Left cardiac atrium (tissue), 4 donors: ENCODE results near the gene GZMM. TPM values are rescaled to one million over a fixed set of nuclear protein-coding genes. Genes with fewer than 3 reads are reported as not detected.

ENCODE experiments used
- ATAC-seq, 2 donors: fragments of 200-7000 bp; cut with Tn5 transposase; one replicate each; pipeline ENCODE4 v1.9.1; 2020; ENCODE audit warnings: mild to moderate bottlenecking in 2 of 2, moderate library complexity in 2 of 2
- DNase-seq: peaks from one replicate; pipeline ENCODE4 v3.0.0-alpha.2; 2020
- intact Hi-C, 2 donors: fragments of 100-400 bp; cut with DNase I; formaldehyde crosslinking; loops; one replicate each; pipeline versions ENCODE4 v1.14.1 to v1.15.1; 2022 to 2023
- total RNA-seq, 2 donors: library from RNA; stranded (reverse); fragmentation: NEBNext Ultra II Directional; extraction: Animal tissue kit (Norgen Biotek cat#: 25700); gene quantifications; one replicate each; pipeline ENCODE4 v1.2.1, GENCODE V29; 2021
- donor health status: DM: no; HTN: yes; CAD: no.
- donor health status: DM: no; HTN: yes; CAD: no; lungs with severe emphysema.
- donor health status: DM: yes; HTN: yes; CAD: no.
- donor health status: Dilated cardiomyopathy.

The GZMM gene
- total RNA-seq, 2 donors from 2014 or later, result 0.81 to 1.1 TPM

DNA sequence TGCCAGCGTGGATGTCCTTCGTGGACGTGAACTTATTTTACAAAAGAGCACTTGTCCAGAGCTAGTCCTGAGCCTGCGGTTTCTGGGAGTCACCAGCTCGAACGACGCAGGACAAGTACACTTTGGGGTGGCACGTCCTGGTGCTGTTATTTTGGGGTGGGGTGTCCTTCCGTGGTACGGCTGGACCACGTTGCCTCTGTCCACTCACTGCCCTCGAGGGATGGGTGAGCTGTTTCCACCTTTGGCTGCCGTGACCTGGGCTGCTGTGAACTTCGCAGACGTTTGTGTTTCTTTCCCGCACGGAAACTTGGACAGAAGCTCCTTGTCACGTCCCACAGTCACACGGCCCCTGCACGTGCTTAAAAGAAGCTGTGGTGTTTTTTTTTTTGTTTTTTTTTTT, 11.0 kb downstream of the GZMM start:
- DNase-seq (no peak), ATAC-seq (no peak)
- intact Hi-C loops, result no loop called here

- DNase-seq (no peak), ATAC-seq (no peak)
- intact Hi-C loops, result no loop called here
These were observed 11.6 kb downstream of the GZMM start for GRCh38 chr19:555474-555808.

- ATAC-seq (peak in 1 of 2 donors; percentile 9), DNase-seq (no peak)
- intact Hi-C loops, result no loop called here
These were observed 12.9 kb downstream of the GZMM start for GRCh38 chr19:556611-557382.

- no peak for DNase-seq
- intact Hi-C loops, result no loop called here
- peak in 1 of 2 donors; percentile 15 for ATAC-seq
These were observed 15.1 kb downstream of the GZMM start for GRCh38 chr19:558770-559439.

DNA sequence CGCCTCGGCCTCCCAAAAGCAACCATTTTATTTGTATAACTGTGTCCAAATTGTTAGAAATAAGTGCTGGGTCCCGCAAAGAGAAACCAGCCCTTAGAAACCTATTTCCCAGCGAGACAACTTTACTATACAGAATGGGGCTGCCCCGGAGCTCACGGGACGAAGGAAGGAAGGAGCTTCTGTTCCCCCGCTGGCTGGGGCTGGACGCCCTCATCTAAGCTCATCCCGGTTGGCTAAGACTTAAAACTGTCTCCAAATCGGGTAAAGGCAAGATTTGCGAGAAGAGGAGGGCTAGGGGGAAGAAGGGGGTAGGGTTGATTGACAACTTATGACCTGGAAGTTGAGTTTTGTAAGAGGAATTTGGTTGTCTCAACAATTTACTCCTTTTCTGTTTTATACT, 16.3 kb downstream of the GZMM start:
- intact Hi-C loops, result no loop called here
- ATAC-seq (no peak), DNase-seq (no peak)

GRCh38 chr19:566403-566802, 22.6 kb downstream of the GZMM start:
- ATAC-seq (peak in 1 of 2 donors; percentile 61), DNase-seq (peak; percentile 65)
- intact Hi-C loops, result no loop called here

- ATAC-seq, result no peak
- intact Hi-C loops, result no loop called here
- no peak for DNase-seq
These were observed 23.0 kb downstream of the GZMM start for GRCh38 chr19:566844-567243.

DNA sequence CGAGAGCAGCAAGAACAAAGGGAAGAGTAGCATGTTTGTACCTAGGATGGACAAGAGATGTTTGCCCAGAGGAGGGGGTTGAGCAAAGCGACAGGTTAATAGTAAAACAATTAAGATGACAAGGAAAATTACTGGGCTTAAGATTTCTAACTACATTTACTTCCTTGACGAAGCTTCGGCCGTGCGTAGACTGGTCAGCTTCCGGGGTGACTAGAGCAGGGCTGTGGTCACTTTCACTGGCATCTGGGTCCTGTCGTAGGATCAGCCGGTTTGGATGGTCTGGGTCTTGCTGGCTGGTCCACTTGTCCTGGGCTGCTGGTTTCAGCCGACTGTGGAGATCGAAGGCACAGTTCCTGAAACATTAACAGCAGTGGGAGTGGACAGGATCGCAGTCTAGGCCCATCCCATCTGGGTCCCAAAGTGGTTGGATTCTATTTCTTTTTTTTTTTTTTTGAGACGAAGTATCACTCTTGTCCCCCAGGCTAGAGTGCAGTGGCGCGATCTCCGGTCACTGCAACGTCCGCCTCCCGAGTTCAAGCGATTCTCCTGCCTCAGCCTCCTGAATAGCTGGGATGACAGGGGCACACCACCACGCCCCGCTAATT, 23.5 kb downstream of the GZMM start:
- DNase-seq (no peak), ATAC-seq (no peak)
- intact Hi-C loops, result no loop called here

GRCh38 chr19:570251-570686, 26.4 kb downstream of the GZMM start:
- intact Hi-C loops, result loop anchor here in 1 of 2 donors (10.0 kb wide), 1 partner anchor 165 kb away; no protein-coding TSS in a partner anchor
- ATAC-seq, result no peak

DNA sequence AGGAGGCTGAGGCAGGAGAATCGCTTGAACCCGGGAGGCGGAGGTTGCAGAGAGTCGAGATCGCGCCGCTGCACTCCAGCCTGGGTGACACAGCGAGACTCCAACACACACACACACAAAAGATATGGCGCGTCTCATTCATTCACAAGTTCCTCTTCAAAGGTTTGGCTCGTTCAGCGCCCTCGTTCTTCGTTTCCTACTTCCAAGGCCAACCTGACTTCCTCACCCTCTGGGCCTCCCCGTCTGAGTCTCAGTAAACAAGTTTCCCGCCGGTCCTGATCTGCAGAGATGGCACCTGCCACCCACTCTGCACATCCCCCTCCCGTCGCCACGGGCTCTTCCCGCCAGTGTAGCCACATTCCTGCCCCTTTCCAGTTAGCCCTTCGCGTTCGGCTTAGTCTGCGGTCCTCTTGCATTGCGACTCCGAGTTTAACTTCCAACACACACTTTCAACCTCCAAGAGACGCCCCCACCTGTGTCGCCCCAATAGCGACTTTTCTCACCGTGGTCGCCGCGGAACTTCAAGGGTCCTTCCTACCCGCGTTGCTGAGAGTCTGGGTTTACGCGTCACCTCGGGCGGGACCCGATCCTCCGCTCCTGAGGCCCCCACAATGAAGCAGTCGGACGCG, 27.2 kb downstream of the GZMM start:
- intact Hi-C loops, result loop anchor here in 1 of 2 donors (10.0 kb wide), 1 partner anchor 164 kb away; no protein-coding TSS in a partner anchor
- DNase-seq, result no peak

More at GRCh38 chr19:570251-570686, 26.4 kb downstream of the GZMM start:
- no peak for DNase-seq

GRCh38 chr19:571566-571974, 27.7 kb downstream of the GZMM start:
- intact Hi-C loops, result loop anchor here in 1 of 2 donors (10.0 kb wide), 1 partner anchor 163 kb away; no protein-coding TSS in a partner anchor
- DNase-seq, result no peak
- no peak for ATAC-seq

More for the DNA sequence above, 27.2 kb downstream of the GZMM start:
- ATAC-seq, result no peak

DNA sequence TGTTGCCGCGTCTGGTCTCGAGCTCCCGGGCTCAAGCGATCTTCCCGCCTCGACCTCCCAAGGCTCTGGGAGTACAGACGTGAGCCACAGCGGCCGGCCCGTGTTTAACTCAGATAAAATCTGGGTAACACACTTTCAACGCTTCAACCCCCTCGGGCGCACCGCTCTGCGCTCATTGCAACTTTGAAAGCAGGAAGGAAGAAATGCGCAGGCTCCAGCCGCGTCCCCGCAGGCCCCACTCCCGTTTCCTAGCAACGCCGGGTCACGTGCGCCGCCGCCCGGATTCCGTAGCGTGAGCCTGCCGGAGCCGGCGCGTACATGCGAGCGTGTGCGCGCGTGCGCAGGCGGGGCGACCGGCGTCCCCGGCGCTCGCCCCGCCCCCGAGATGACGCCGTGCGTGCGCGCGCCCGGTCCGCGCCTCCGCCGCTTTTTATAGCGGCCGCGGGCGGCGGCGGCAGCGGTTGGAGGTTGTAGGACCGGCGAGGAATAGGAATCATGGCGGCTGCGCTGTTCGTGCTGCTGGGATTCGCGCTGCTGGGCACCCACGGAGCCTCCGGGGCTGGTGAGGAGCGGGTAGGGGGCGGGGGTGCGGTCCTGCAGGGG, 28.4 kb downstream of the GZMM start, which contains the start of gene BSG:
Gene BSG (plus strand): TSS at position 457 of the 603 bp plus-strand sequence. CDS start 39 bp downstream, at position 496.
- DNase-seq (peak; percentile 99), ATAC-seq (peak; percentile 83 to 87)

DNA sequence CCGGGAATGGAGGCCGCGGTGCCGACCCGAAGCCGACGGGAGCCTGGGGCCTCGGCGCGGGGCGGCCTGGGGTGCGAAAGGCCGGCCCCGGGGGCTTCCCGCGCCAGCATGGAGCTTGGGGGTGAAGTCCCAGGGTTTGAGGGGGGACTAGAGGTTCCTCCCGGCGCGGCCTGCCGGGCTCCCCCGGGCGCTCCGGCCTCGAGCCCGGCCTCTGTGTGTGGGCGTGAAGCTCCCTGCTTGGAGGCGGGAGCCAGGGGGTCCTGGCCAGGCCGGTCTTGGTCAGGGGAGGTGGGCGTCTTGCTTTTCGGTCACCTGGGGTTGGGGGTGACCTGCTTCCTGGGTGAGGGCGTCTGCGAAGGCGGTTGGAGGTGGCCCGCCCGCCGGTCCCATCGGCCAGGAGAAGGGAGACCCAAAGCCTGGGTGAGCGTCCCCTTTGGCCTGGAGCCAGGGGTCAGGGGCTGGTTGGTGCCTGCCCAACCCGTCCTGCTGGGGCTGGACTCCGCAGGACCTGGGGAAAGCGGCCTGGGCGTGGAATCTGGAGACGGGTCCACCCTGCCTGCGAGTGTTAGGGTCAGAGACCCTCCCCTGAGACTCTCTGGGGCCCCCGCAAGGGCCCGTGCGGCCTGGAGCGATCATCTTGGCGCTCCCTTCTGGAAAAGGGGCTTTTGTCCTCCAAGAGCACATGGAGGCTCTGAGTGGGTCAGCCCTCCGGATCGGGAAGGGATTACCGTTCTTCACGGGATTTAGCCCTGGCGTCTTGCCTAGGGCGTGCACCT, 29.1 kb downstream of the GZMM start:
- intact Hi-C loops, result loop anchor here (2.0 to 10.0 kb wide), 2 partner anchors 40 to 162 kb away; no protein-coding TSS in a partner anchor
- peak; percentile 4 to 8 for ATAC-seq

More for the DNA sequence above, 28.4 kb downstream of the GZMM start, which contains the start of gene BSG:
- intact Hi-C loops, result loop anchor here (2.0 to 10.0 kb wide), 2 partner anchors 39 to 163 kb away; no protein-coding TSS in a partner anchor

DNA sequence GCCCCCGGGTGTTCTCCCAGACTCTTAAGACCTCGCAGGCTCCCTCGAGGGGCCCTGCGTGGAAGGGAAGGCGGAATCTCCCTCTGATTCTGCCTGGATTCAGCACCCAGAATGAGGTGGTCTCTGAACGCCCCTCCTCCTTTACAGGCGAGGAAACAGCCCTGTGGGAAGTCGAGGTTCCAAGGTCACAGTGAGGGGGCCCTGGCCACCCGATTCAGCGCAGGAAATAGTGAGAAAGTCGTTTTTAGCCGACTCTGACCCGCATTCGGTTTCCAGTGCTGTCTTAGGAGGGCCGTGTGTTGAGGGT, 29.6 kb downstream of the GZMM start:
- DNase-seq (no peak), ATAC-seq (no peak)
- intact Hi-C loops, result loop anchor here (2.0 to 10.0 kb wide), 2 partner anchors 41 to 161 kb away; no protein-coding TSS in a partner anchor

More for the DNA sequence above, 29.1 kb downstream of the GZMM start:
- DNase-seq, result peak; percentile 59

GRCh38 chr19:574658-575526, 31.0 kb downstream of the GZMM start:
- DNase-seq, result no peak
- peak; percentile 21 to 36 for ATAC-seq
- intact Hi-C loops, result loop anchor here in 1 of 2 donors (10.0 kb wide), 1 partner anchor 160 kb away; no protein-coding TSS in a partner anchor

DNA sequence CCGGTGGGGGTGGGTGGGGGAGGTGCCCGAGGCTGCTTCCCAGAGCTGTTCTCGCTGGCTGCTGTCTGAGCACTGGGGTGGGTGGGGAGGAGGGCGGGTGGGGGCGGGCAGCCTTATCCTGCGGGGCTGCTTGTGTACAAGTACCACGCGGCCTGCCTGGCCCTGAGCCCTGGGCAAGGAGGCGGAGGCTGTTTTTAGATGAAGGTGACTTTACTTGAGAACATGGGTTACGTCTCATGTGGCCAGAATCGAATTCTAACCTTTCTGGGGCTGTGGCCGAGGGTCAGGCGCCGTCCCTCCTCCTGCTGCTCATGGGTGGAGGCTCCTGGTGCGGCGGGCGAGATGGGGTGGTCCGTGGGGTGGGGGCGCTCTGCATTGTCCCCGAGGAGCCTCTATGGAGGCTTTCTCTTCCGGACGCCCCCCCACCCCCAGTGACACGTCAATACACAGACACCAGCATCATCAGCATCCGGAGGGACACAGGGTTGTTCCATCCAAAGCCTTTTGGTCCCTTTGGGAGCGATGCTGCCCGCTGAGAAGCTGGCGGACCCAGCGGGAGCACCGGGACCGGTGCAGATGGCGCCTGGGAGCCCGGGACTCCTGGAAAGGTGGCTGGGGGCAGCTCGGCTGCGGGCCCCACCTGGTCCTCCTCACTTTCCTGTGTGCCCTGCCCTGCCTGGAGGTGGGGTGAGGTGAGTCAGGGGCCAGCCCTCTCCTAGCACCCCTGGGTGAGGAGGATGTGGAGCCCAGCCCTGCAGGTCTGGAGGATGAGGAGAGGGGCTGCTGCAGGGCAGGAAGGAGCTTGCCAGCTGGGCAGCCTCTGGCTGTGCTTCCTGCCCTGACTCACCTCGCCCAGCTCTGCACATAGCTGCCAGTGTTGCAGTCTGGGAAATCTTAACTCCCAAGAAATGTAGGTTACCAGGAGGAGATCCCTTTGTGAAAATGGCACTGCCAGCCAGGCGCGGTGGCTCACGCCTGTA, 32.0 kb downstream of the GZMM start:
- intact Hi-C loops, result loop anchor here in 1 of 2 donors (10.0 kb wide), 1 partner anchor 159 kb away; no protein-coding TSS in a partner anchor
- ATAC-seq, result peak; percentile 42 to 53
- peak; percentile 80 for DNase-seq
